ENCODE data around the gene LENG8.

GRCh38 chr19:54440641-54441040, 8.4 kb upstream of the LENG8 start:
- TF ChIP-seq CTCF (IDR thresholded peaks at IDR 0.05; ENCODE audit: insufficient read depth, low read length, poor library complexity, severe bottlenecking) (no peak), EZH2phosphoT487 (conservative IDR thresholded peaks at IDR 0.05; ENCODE audit: low read length) (no peak)

Measured in SU-DHL-6 (cell line).